Measurements from ENCODE around the gene SAP130.

The SAP130 gene

GRCh38 chr2:127986548-127987079 is 41.2 kb downstream of the SAP130 start:
- no peak overlapping the region for H3K23ac ChIP-seq (ENCODE audit: low read depth, low read length, poor library complexity)
- no peaks in the 10 kb centered on the region for H3K9me3 ChIP-seq (replicated peaks in 1 of 2; ENCODE audit: control insufficient read depth in 2 of 2, insufficient read depth in 1 of 2, low read depth in 1 of 2, low read length in 2 of 2)
- H3K4me2 ChIP-seq (ENCODE audit: insufficient read depth, low read length, poor library complexity, severe bottlenecking) = no peak overlapping the region
- no peak overlapping the region for H3K4me3 ChIP-seq (ENCODE audit: low read length in 2 of 2)
- H3K27ac ChIP-seq (replicated peaks; ENCODE audit: low read length) = no peak overlapping the region
- H4K8ac ChIP-seq (ENCODE audit: low read depth, low read length) = no peak overlapping the region
- no CpG with 5 or more reads among the region's 7 CpGs for WGBS, 2 donors (ENCODE audit: extremely low coverage in 2 of 2, insufficient read length in 2 of 2, insufficient replicate concordance in 1 of 2)
- H3K14ac ChIP-seq (ENCODE audit: low read length) = no peak overlapping the region
- no peaks in the 10 kb centered on the region for H3K4me1 ChIP-seq (ENCODE audit: control insufficient read depth in 2 of 2, insufficient read depth in 1 of 2, low read depth in 1 of 2, low read length in 2 of 2)
- no peak overlapping the region for H2BK120ac ChIP-seq (ENCODE audit: low read depth, low read length)
- no peak for DNase-seq (ENCODE audit: low spot score)
- H3K18ac ChIP-seq (ENCODE audit: low read length) = no peak overlapping the region
- peaks cover 6% of the 10 kb centered on the region for H3K79me1 ChIP-seq (ENCODE audit: low read depth, low read length)
- no peak overlapping the region for H4K91ac ChIP-seq (ENCODE audit: low read depth, low read length, poor library complexity)
- H3K9ac ChIP-seq (ENCODE audit: low read depth, low read length, poor library complexity) = no peak overlapping the region
- H3K36me3 ChIP-seq (replicated peaks in 1 of 2; ENCODE audit: control insufficient read depth in 2 of 2, insufficient read depth in 2 of 2, low read length in 2 of 2) = peaks cover 43 to 96% of the 10 kb centered on the region in 2 donors
- no peaks in the 10 kb centered on the region for H3K27me3 ChIP-seq (ENCODE audit: control insufficient read depth in 3 of 3, insufficient read depth in 3 of 3, low read depth in 1 of 3, low read length in 3 of 3)
- H2BK5ac ChIP-seq (ENCODE audit: low read length) = no peak overlapping the region
- H2BK15ac ChIP-seq (ENCODE audit: low read length) = no peak overlapping the region
- H3K4ac ChIP-seq (ENCODE audit: low read length) = no peak overlapping the region
- no peak overlapping the region for H2AFZ ChIP-seq (ENCODE audit: low read length)
- no peak overlapping the region for H2AK5ac ChIP-seq (ENCODE audit: low read depth, low read length)
- no peak overlapping the region for H2BK12ac ChIP-seq (ENCODE audit: low read length)

GRCh38 chr2:127985735-127986134 is 42.1 kb downstream of the SAP130 start:
- no peak overlapping the region for H3K14ac ChIP-seq (ENCODE audit: low read length)

GRCh38 chr2:127985026-127985734 is 42.7 kb downstream of the SAP130 start:
- Histone ChIP-seq H3K4ac (ENCODE audit: low read length) (no peak overlapping the region), H4K91ac (ENCODE audit: low read depth, low read length, poor library complexity) (no peak overlapping the region), H2AFZ (ENCODE audit: low read length) (no peak overlapping the region), H3K9ac (ENCODE audit: low read depth, low read length, poor library complexity) (no peak overlapping the region), H2AK5ac (ENCODE audit: low read depth, low read length) (no peak overlapping the region), H3K4me1 (ENCODE audit: control insufficient read depth in 2 of 2, insufficient read depth in 1 of 2, low read depth in 1 of 2, low read length in 2 of 2) (no peaks in the 10 kb centered on the region), H2BK120ac (ENCODE audit: low read depth, low read length) (no peak overlapping the region), H3K14ac (ENCODE audit: low read length) (no peak overlapping the region), H3K4me2 (ENCODE audit: insufficient read depth, low read length, poor library complexity, severe bottlenecking) (no peak overlapping the region), H3K79me1 (ENCODE audit: low read depth, low read length) (peaks cover 6% of the 10 kb centered on the region), H2BK12ac (ENCODE audit: low read length) (no peak overlapping the region), H2BK5ac (ENCODE audit: low read length) (peak overlapping the region; percentile 68), H4K8ac (ENCODE audit: low read depth, low read length) (no peak overlapping the region), H3K18ac (ENCODE audit: low read length) (no peak overlapping the region), H3K36me3 (replicated peaks in 1 of 2; ENCODE audit: control insufficient read depth in 2 of 2, insufficient read depth in 2 of 2, low read length in 2 of 2) (peaks cover 44 to 93% of the 10 kb centered on the region in 2 donors), H3K27me3 (ENCODE audit: control insufficient read depth in 3 of 3, insufficient read depth in 3 of 3, low read depth in 1 of 3, low read length in 3 of 3) (no peaks in the 10 kb centered on the region), H2BK15ac (ENCODE audit: low read length) (no peak overlapping the region), H3K23ac (ENCODE audit: low read depth, low read length, poor library complexity) (peak overlapping the region; percentile 90), H3K9me3 (replicated peaks in 1 of 2; ENCODE audit: control insufficient read depth in 2 of 2, insufficient read depth in 1 of 2, low read depth in 1 of 2, low read length in 2 of 2) (no peaks in the 10 kb centered on the region), H3K27ac (replicated peaks; ENCODE audit: low read length) (no peak overlapping the region), H3K4me3 (ENCODE audit: low read length in 2 of 2) (no peak overlapping the region)
- WGBS, 2 donors (ENCODE audit: extremely low coverage in 2 of 2, insufficient read length in 2 of 2, insufficient replicate concordance in 1 of 2) = no CpG with 5 or more reads among the region's 6 CpGs
- DNase-seq (ENCODE audit: low spot score) = no peak

More at GRCh38 chr2:127985735-127986134, 42.1 kb downstream of the SAP130 start:
- no peak overlapping the region for H4K8ac ChIP-seq (ENCODE audit: low read depth, low read length)
- no peaks in the 10 kb centered on the region for H3K9me3 ChIP-seq (replicated peaks in 1 of 2; ENCODE audit: control insufficient read depth in 2 of 2, insufficient read depth in 1 of 2, low read depth in 1 of 2, low read length in 2 of 2)
- H3K27me3 ChIP-seq (ENCODE audit: control insufficient read depth in 3 of 3, insufficient read depth in 3 of 3, low read depth in 1 of 3, low read length in 3 of 3) = no peaks in the 10 kb centered on the region
- H3K4me1 ChIP-seq (ENCODE audit: control insufficient read depth in 2 of 2, insufficient read depth in 1 of 2, low read depth in 1 of 2, low read length in 2 of 2) = no peaks in the 10 kb centered on the region
- no peak for DNase-seq (ENCODE audit: low spot score)
- H3K4ac ChIP-seq (ENCODE audit: low read length) = no peak overlapping the region
- no peak overlapping the region for H2AK5ac ChIP-seq (ENCODE audit: low read depth, low read length)
- H3K9ac ChIP-seq (ENCODE audit: low read depth, low read length, poor library complexity) = no peak overlapping the region
- peaks cover 42 to 93% of the 10 kb centered on the region in 2 donors for H3K36me3 ChIP-seq (replicated peaks in 1 of 2; ENCODE audit: control insufficient read depth in 2 of 2, insufficient read depth in 2 of 2, low read length in 2 of 2)
- H4K91ac ChIP-seq (ENCODE audit: low read depth, low read length, poor library complexity) = no peak overlapping the region
- no peak overlapping the region for H3K18ac ChIP-seq (ENCODE audit: low read length)
- no CpG with 5 or more reads among the region's 13 CpGs for WGBS, 2 donors (ENCODE audit: extremely low coverage in 2 of 2, insufficient read length in 2 of 2, insufficient replicate concordance in 1 of 2)
- no peak overlapping the region for H2BK12ac ChIP-seq (ENCODE audit: low read length)
- H2BK120ac ChIP-seq (ENCODE audit: low read depth, low read length) = no peak overlapping the region
- H3K4me2 ChIP-seq (ENCODE audit: insufficient read depth, low read length, poor library complexity, severe bottlenecking) = no peak overlapping the region
- no peak overlapping the region for H3K27ac ChIP-seq (replicated peaks; ENCODE audit: low read length)
- peak overlapping the region; percentile 68 for H2BK5ac ChIP-seq (ENCODE audit: low read length)
- H2AFZ ChIP-seq (ENCODE audit: low read length) = no peak overlapping the region
- peaks cover 6% of the 10 kb centered on the region for H3K79me1 ChIP-seq (ENCODE audit: low read depth, low read length)
- H3K4me3 ChIP-seq (ENCODE audit: low read length in 2 of 2) = no peak overlapping the region
- no peak overlapping the region for H2BK15ac ChIP-seq (ENCODE audit: low read length)
- H3K23ac ChIP-seq (ENCODE audit: low read depth, low read length, poor library complexity) = peak overlapping the region; percentile 90

- Histone ChIP-seq H3K79me1 (ENCODE audit: low read depth, low read length) (peaks cover 6% of the 10 kb centered on the region), H3K4me2 (ENCODE audit: insufficient read depth, low read length, poor library complexity, severe bottlenecking) (no peak overlapping the region), H3K27ac (replicated peaks; ENCODE audit: low read length) (no peak overlapping the region), H4K91ac (ENCODE audit: low read depth, low read length, poor library complexity) (no peak overlapping the region), H3K9ac (ENCODE audit: low read depth, low read length, poor library complexity) (no peak overlapping the region), H2BK15ac (ENCODE audit: low read length) (no peak overlapping the region), H3K23ac (ENCODE audit: low read depth, low read length, poor library complexity) (no peak overlapping the region), H2AK5ac (ENCODE audit: low read depth, low read length) (no peak overlapping the region), H3K4me3 (ENCODE audit: low read length in 2 of 2) (no peak overlapping the region), H3K18ac (ENCODE audit: low read length) (no peak overlapping the region), H3K4me1 (ENCODE audit: control insufficient read depth in 2 of 2, insufficient read depth in 1 of 2, low read depth in 1 of 2, low read length in 2 of 2) (no peaks in the 10 kb centered on the region), H4K8ac (ENCODE audit: low read depth, low read length) (no peak overlapping the region), H3K36me3 (replicated peaks in 1 of 2; ENCODE audit: control insufficient read depth in 2 of 2, insufficient read depth in 2 of 2, low read length in 2 of 2) (peaks cover 43 to 90% of the 10 kb centered on the region in 2 donors), H3K14ac (ENCODE audit: low read length) (no peak overlapping the region), H2BK120ac (ENCODE audit: low read depth, low read length) (no peak overlapping the region), H3K27me3 (ENCODE audit: control insufficient read depth in 3 of 3, insufficient read depth in 3 of 3, low read depth in 1 of 3, low read length in 3 of 3) (no peaks in the 10 kb centered on the region), H2BK5ac (ENCODE audit: low read length) (no peak overlapping the region), H3K9me3 (replicated peaks in 1 of 2; ENCODE audit: control insufficient read depth in 2 of 2, insufficient read depth in 1 of 2, low read depth in 1 of 2, low read length in 2 of 2) (no peaks in the 10 kb centered on the region), H3K4ac (ENCODE audit: low read length) (no peak overlapping the region), H2AFZ (ENCODE audit: low read length) (no peak overlapping the region), H2BK12ac (ENCODE audit: low read length) (no peak overlapping the region)
- no peak for DNase-seq (ENCODE audit: low spot score)
- WGBS, 2 donors (ENCODE audit: extremely low coverage in 2 of 2, insufficient read length in 2 of 2, insufficient replicate concordance in 1 of 2) = no CpG with 5 or more reads among the region's 3 CpGs
These were observed 43.3 kb downstream of the SAP130 start for GRCh38 chr2:127984551-127984950.

Measured in neuronal stem cell (in vitro differentiated cells).